HCT116 (cell line): Measurements from ENCODE around the gene C15orf39. TPM values are rescaled to one million over a fixed set of nuclear protein-coding genes. Genes with fewer than 3 reads are reported as not detected.

Experiments used
- ATAC-seq: fragments of 200-7000 bp; cut with Tn5 transposase; 2 replicates; pipeline ENCODE4 v1.9.1; 2020; ENCODE audit warnings: mild to moderate bottlenecking, moderate library complexity
- BruUV-seq: library from RNA; stranded (reverse); fragments of 400-500 nt; replicated peaks from 2 replicates; lab custom pipeline; 2021; lab: Mats Ljungman, UMichigan
- CTCF ChIA-PET: fragments of 300-600 bp; sonication (Branson Sonifier 250); formaldehyde crosslinking; loops from one replicate; lab custom pipeline; 2021; ENCODE audit warnings: antibody characterized with exemption; lab: Charles Lee
- POLR2A ChIA-PET: fragments of 300-600, 350-600 bp; sonication (Branson Sonifier 250); formaldehyde crosslinking; loops from one replicate; lab custom pipeline; 2021; ENCODE audit warnings: antibody characterized with exemption; lab: Charles Lee
- RAD21 ChIA-PET, 2 experiments: fragments of 300-600 bp; sonication (Branson Sonifier 250); formaldehyde crosslinking; loops; one replicate each; lab custom pipeline; 2023; ENCODE audit warnings: low total read pairs in 2 of 2; ENCODE audit not compliant: uncharacterized antibody in 2 of 2, unreplicated experiment in 2 of 2, low non-redundant PET in 1 of 2; lab: Charles Lee
- DNase-seq: peaks from one replicate; pipeline ENCODE4 v3.0.0-alpha.2; 2010; ENCODE audit warnings: low read depth, low spot score
- H2AFZ ChIP-seq: fragments of 200-600 bp; shearing (Covaris generic), sonication (generic); 2 replicates; pipeline ENCODE4 v1.6.1; 2017; ENCODE audit warnings: low read depth, mixed run types, mixed read lengths, antibody characterized with exemption, low read length; ENCODE audit not compliant: poor library complexity, severe bottlenecking
- H3K27ac ChIP-seq: 2 replicates; pipeline ENCODE4 v1.5.1; 2012; ENCODE audit warnings: low read depth, low read length
- H3K27me3 ChIP-seq: fragments of 200-600 bp; sonication (generic); 2 replicates; pipeline ENCODE4 v1.6.1; 2016; ENCODE audit warnings: mixed run types, low read length, mixed read lengths; ENCODE audit not compliant: insufficient read depth
- H3K36me3 ChIP-seq, 2 experiments: fragments of 200-500 bp in 1 of 2; fragments of 200-600 bp in 1 of 2; sonication (Bioruptor generic) in 1 of 2; sonication (generic) in 1 of 2; 2 replicates each; pipeline versions ENCODE4 v1.5.1 to v1.6.1; 2014 to 2016; ENCODE audit warnings: low read length in 2 of 2, inconsistent platforms in 1 of 2, mixed read lengths in 1 of 2, mixed run types in 1 of 2; ENCODE audit not compliant: insufficient read depth in 2 of 2, control insufficient read depth in 1 of 2
- H3K4me1 ChIP-seq, 2 experiments: fragments of 200-600 bp in 1 of 2; sonication (generic) in 1 of 2; 2 replicates each; pipeline versions ENCODE4 v1.5.1 to v1.6.1; 2012 to 2017; ENCODE audit warnings: low read length in 2 of 2, inconsistent platforms in 1 of 2, mild to moderate bottlenecking in 1 of 2, mixed read lengths in 1 of 2, mixed run types in 1 of 2, moderate library complexity in 1 of 2; ENCODE audit not compliant: insufficient read depth in 2 of 2, control insufficient read depth in 1 of 2
- H3K4me2 ChIP-seq: fragments of 200-600 bp; sonication (generic); 2 replicates; pipeline ENCODE4 v1.6.1; 2017; ENCODE audit warnings: mixed run types, low read length, mixed read lengths
- H3K4me3 ChIP-seq, 2 experiments: fragments of 200-600 bp in 1 of 2; sonication (generic) in 1 of 2; replicated peaks in 1 of 2; 2 replicates each; pipeline ENCODE4 v1.5.1; 2011 to 2016; ENCODE audit warnings: low read length in 2 of 2, control low read depth in 1 of 2, low read depth in 1 of 2, mild to moderate bottlenecking in 1 of 2, mixed read lengths in 1 of 2, mixed run types in 1 of 2
- H3K79me2 ChIP-seq: fragments of 200-600 bp; sonication (generic); 2 replicates; pipeline ENCODE4 v1.6.1; 2017; ENCODE audit warnings: mild to moderate bottlenecking, mixed run types, low read length, moderate library complexity, mixed read lengths; ENCODE audit not compliant: insufficient read depth
- H3K9ac ChIP-seq: fragments of 200-600 bp; sonication (generic); 2 replicates; pipeline ENCODE4 v1.6.1; 2016; ENCODE audit warnings: low read length, mixed read lengths
- H3K9me2 ChIP-seq: fragments of 200-600 bp; sonication (generic), shearing (Covaris generic); 2 replicates; pipeline ENCODE4 v1.6.1; 2017; ENCODE audit warnings: mixed run types, mild to moderate bottlenecking, moderate library complexity; ENCODE audit not compliant: insufficient read depth
- H3K9me3 ChIP-seq, 2 experiments: fragments of 200-500 bp in 1 of 2; fragments of 200-600 bp in 1 of 2; sonication (Bioruptor generic) in 1 of 2; sonication (generic) in 1 of 2; 2 replicates each; pipeline ENCODE4 v1.6.1; 2014 to 2017; ENCODE audit warnings: low read length in 2 of 2, mixed read lengths in 2 of 2, inconsistent platforms in 1 of 2, low read depth in 1 of 2, mild to moderate bottlenecking in 1 of 2, mixed run types in 1 of 2, moderate library complexity in 1 of 2; ENCODE audit not compliant: control insufficient read depth in 1 of 2, insufficient read depth in 1 of 2
- H4K20me1 ChIP-seq: fragments of 200-600 bp; sonication (generic), shearing (Covaris generic); 2 replicates; pipeline ENCODE4 v1.6.1; 2017; ENCODE audit warnings: mixed run types, mild to moderate bottlenecking, moderate library complexity; ENCODE audit not compliant: insufficient read depth
- EGR1 ChIP-seq: IDR thresholded peaks from 2 replicates; pipeline ENCODE4 v1.6.1; 2012; ENCODE audit warnings: low read depth
- ELF1 ChIP-seq: IDR thresholded peaks from 2 replicates; pipeline ENCODE4 v1.6.1; 2012; ENCODE audit warnings: low read depth, borderline replicate concordance
- EZH2 ChIP-seq: fragments of 200-600 bp; sonication (generic); IDR thresholded peaks from 2 replicates; pipeline ENCODE4 v1.6.1; 2017; ENCODE audit warnings: antibody characterized with exemption, mixed run types
- EZH2phosphoT487 ChIP-seq: fragments of 200-600 bp; IDR thresholded peaks from 2 replicates; pipeline ENCODE4 v1.6.1; 2018; ENCODE audit warnings: antibody characterized with exemption, borderline replicate concordance
- POLR2A ChIP-seq: IDR thresholded peaks from 2 replicates; pipeline ENCODE4 v1.7.0; 2011; ENCODE audit warnings: borderline replicate concordance; ENCODE audit not compliant: insufficient read depth, insufficient read length; ENCODE audit errors: extremely low read depth
- RAD21 ChIP-seq: IDR thresholded peaks from 2 replicates; pipeline ENCODE4 v1.6.1; 2012; ENCODE audit warnings: low read depth, mild to moderate bottlenecking
- intact Hi-C: fragments of 100-400 bp; cut with micrococcal nuclease; formaldehyde crosslinking; loops from 2 replicates; pipeline ENCODE4 v1.10.0; 2022
- total RNA-seq: library from RNA; stranded (reverse); gene quantifications from one replicate; pipeline ENCODE4 v1.2.1, GENCODE V29; 2021; ENCODE audit not compliant: unreplicated experiment
- TF ChIP-seq, protein P1 (sequence below), 3 experiments: fragments of 200-600 bp in 1 of 3; sonication (generic) in 1 of 3; IDR thresholded peaks in 2 of 3; conservative IDR thresholded peaks in 1 of 3; 2 replicates each; pipeline ENCODE4 v1.5.1; 2012 to 2017; ENCODE audit warnings: low read depth in 2 of 3, low read length in 2 of 3, antibody characterized with exemption in 1 of 3, borderline replicate concordance in 1 of 3, control low read depth in 1 of 3, mild to moderate bottlenecking in 1 of 3, mixed read lengths in 1 of 3, mixed run types in 1 of 3, moderate library complexity in 1 of 3; ENCODE audit not compliant: insufficient read depth in 1 of 3
- TF ChIP-seq, protein P2 (sequence below): IDR thresholded peaks from 2 replicates; pipeline ENCODE4 v1.6.1; 2012; ENCODE audit warnings: low read depth

Gene C15orf39
- total RNA-seq, 1 experiment from 2014 or later: 29.3 TPM

DNA sequence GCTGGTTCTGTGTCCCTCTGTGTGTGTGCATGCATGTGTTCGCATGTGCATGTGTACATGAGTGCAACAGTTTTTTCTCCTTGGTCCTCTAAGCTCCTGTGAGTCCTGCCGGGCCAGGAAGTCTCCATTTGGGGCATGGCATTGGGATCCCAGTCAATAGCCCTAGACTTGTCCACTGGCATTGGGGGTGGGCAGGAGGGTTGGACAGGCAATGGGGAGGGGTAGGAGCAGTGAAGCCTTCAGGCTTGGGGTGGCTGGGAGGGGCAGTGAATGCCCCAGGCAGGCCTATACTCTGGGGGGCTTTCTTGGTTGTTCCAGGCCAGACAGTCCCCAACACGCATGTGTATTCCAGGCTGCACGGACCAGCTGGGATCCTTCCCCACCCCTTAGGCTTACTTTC is 15.6 kb upstream of the C15orf39 start:
- Histone ChIP-seq H3K4me2 (no peak overlapping the region), H3K9ac (no peak overlapping the region), H3K79me2 (no peaks in the 10 kb centered on the region), H3K27ac (no peak overlapping the region), H3K36me3 (no peaks in the 10 kb centered on the region), H3K4me3 (no peak overlapping the region), H3K9me2 (no peaks in the 10 kb centered on the region), H4K20me1 (no peaks in the 10 kb centered on the region), H3K27me3 (no peaks in the 10 kb centered on the region), H2AFZ (no peak overlapping the region), H3K9me3 (peaks cover 2 to 4% of the 10 kb centered on the region in 2 experiments; a peak in 2 of 4 replicates), H3K4me1 (no peaks in the 10 kb centered on the region)
- ChIA-PET CTCF (no interaction called here), POLR2A (no interaction called here), RAD21 (no interaction called here)
- intact Hi-C loops: no loop called here
- DNase-seq (no peak), ATAC-seq (no peak)
- TF ChIP-seq, protein P1, sequence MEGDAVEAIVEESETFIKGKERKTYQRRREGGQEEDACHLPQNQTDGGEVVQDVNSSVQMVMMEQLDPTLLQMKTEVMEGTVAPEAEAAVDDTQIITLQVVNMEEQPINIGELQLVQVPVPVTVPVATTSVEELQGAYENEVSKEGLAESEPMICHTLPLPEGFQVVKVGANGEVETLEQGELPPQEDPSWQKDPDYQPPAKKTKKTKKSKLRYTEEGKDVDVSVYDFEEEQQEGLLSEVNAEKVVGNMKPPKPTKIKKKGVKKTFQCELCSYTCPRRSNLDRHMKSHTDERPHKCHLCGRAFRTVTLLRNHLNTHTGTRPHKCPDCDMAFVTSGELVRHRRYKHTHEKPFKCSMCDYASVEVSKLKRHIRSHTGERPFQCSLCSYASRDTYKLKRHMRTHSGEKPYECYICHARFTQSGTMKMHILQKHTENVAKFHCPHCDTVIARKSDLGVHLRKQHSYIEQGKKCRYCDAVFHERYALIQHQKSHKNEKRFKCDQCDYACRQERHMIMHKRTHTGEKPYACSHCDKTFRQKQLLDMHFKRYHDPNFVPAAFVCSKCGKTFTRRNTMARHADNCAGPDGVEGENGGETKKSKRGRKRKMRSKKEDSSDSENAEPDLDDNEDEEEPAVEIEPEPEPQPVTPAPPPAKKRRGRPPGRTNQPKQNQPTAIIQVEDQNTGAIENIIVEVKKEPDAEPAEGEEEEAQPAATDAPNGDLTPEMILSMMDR (IDR thresholded peaks at IDR 0.05 in 2 of 3, conservative IDR thresholded peaks at IDR 0.05 in 1 of 3; ENCODE audit: borderline replicate concordance in 1 of 3, insufficient read depth in 1 of 3, low read depth in 2 of 3, low read length in 2 of 3): no peak
- TF ChIP-seq EZH2phosphoT487 (no peak), POLR2A (no peak), RAD21 (no peak), ELF1 (no peak), EZH2 (no peak), EGR1 (no peak)
- TF ChIP-seq, protein P2, sequence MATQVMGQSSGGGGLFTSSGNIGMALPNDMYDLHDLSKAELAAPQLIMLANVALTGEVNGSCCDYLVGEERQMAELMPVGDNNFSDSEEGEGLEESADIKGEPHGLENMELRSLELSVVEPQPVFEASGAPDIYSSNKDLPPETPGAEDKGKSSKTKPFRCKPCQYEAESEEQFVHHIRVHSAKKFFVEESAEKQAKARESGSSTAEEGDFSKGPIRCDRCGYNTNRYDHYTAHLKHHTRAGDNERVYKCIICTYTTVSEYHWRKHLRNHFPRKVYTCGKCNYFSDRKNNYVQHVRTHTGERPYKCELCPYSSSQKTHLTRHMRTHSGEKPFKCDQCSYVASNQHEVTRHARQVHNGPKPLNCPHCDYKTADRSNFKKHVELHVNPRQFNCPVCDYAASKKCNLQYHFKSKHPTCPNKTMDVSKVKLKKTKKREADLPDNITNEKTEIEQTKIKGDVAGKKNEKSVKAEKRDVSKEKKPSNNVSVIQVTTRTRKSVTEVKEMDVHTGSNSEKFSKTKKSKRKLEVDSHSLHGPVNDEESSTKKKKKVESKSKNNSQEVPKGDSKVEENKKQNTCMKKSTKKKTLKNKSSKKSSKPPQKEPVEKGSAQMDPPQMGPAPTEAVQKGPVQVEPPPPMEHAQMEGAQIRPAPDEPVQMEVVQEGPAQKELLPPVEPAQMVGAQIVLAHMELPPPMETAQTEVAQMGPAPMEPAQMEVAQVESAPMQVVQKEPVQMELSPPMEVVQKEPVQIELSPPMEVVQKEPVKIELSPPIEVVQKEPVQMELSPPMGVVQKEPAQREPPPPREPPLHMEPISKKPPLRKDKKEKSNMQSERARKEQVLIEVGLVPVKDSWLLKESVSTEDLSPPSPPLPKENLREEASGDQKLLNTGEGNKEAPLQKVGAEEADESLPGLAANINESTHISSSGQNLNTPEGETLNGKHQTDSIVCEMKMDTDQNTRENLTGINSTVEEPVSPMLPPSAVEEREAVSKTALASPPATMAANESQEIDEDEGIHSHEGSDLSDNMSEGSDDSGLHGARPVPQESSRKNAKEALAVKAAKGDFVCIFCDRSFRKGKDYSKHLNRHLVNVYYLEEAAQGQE: no peak
- no TSS peak for BruUV-seq
